H1 (cell line): ENCODE results near the gene PTPRH. TPM values are rescaled to one million over a fixed set of nuclear protein-coding genes. Genes with fewer than 3 reads are reported as not detected.
A peak's percentile ranks its signal among the peaks of the same experiment; 100 is the strongest.

Experiments used
- CHD1 ChIP-seq: IDR thresholded peaks from 2 replicates; pipeline ENCODE4 v1.6.1; 2012; ENCODE audit warnings: low read depth, low read length, improper control_type of control experiment
- CHD7 ChIP-seq: fragments of 300-600 bp; sonication (generic); IDR thresholded peaks from 2 replicates; pipeline ENCODE4 v1.7.1; 2012; ENCODE audit warnings: low read length, moderate library complexity, mild to moderate bottlenecking, inconsistent platforms; ENCODE audit not compliant: insufficient replicate concordance
- GABPA ChIP-seq: IDR thresholded peaks from 2 replicates; pipeline ENCODE4 v1.6.1; 2011; ENCODE audit warnings: mild to moderate bottlenecking, low read length, moderate library complexity, borderline replicate concordance; ENCODE audit not compliant: insufficient read depth
- KDM1A ChIP-seq: fragments of 200-600, 300-600 bp; sonication (generic); IDR thresholded peaks from 2 replicates; pipeline ENCODE4 v1.7.1; 2016; ENCODE audit warnings: mild to moderate bottlenecking, low read length, borderline replicate concordance
- POLR2A ChIP-seq, 2 experiments: IDR thresholded peaks; 1 replicate in 1 of 2; 2 replicates in 1 of 2; pipeline ENCODE4 v1.6.1; 2011; ENCODE audit warnings: low read depth in 2 of 2, low read length in 2 of 2, mild to moderate bottlenecking in 2 of 2; ENCODE audit errors: control extremely low read depth in 1 of 2
- SAP30 ChIP-seq: fragments of 300-600 bp; sonication (generic); IDR thresholded peaks from 2 replicates; pipeline ENCODE4 v1.7.1; 2012; ENCODE audit warnings: low read length, moderate library complexity, mild to moderate bottlenecking, inconsistent platforms; ENCODE audit not compliant: insufficient read depth, insufficient replicate concordance
- SP2 ChIP-seq: IDR thresholded peaks from 2 replicates; pipeline ENCODE4 v1.6.1; 2012; ENCODE audit warnings: mild to moderate bottlenecking, low read length, inconsistent platforms
- TAF1 ChIP-seq: IDR thresholded peaks from 2 replicates; pipeline ENCODE4 v1.6.1; 2011; ENCODE audit warnings: mild to moderate bottlenecking, low read depth, low read length
- YY1 ChIP-seq: IDR thresholded peaks from 2 replicates; pipeline ENCODE4 v1.6.1; 2011; ENCODE audit warnings: low read depth, mild to moderate bottlenecking, low read length
- polyA plus RNA-seq, 7 experiments: library from polyadenylated mRNA; depleted of rRNA in 3 of 7; stranded (reverse) in 5 of 7; unstranded in 2 of 7; fragments of >200 nt in 5 of 7; fragments of 200-250 nt in 2 of 7; gene quantifications; 1 replicate in 5 of 7; 2 replicates in 1 of 7; 4 replicates in 1 of 7; pipeline versions ENCODE4 v1.2.1 to v1.2.3, GENCODE V29; 2011 to 2013; ENCODE audit warnings: missing spikeins in 2 of 7, mixed read lengths in 2 of 7
- total RNA-seq: library from RNA; stranded (reverse); fragmentation: NEBNext Ultra II Directional; extraction: Animal tissue kit (Norgen Biotek cat#: 25700); gene quantifications from 2 replicates; pipeline ENCODE4 v1.2.1, GENCODE V29; 2021

Gene PTPRH
- total and polyA plus RNA-seq, 2 of the 8 experiments (the other 6 are each of a cell fraction or from before 2014, with no cell fraction given) = 0.30 to 0.39 TPM

DNA sequence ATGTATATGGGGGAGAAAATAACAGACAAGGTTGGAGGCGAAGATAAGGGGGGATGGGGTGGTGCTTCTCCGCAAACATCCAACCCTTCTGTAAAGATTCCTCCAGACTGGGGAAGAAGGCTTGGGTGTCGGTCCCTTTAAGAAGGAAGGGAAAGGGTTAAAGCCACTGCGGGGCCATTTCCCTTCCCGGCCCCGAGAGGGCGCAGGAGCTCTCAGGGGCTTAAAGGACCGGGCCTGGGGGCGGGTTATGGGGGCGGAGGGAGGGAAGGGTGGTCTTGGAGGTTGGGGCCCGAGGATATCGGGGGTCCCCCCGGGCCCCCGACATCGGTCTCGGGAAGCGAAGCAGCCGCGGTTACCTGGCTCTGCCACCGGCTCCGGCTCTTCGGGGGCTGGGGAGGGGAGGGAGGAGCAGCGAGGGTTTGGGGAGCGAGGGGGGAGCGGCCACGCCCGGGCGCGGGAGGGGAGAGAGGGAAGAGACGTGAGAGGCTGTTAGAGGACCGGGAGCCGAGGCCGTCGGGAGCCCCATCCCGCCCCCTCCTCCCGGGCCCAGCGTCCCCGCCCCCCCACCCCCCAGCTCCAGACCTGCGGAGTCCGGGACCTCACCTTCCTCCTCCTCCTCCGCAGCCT lies 63.1 kb downstream of the PTPRH start (continued):
- no peak for TF ChIP-seq CHD7
- peak; percentile 94 for TF ChIP-seq KDM1A
- no peak; a peak in 1 of 3 replicates for TF ChIP-seq POLR2A (IDR thresholded peaks at IDR 0.05; ENCODE audit: control extremely low read depth in 1 of 2, low read depth in 2 of 2, low read length in 2 of 2)
- TF ChIP-seq YY1 = 0 out of 2 replicates have a peak, but pooled peaks have one; percentile 35
- TF ChIP-seq GABPA = no peak
- TF ChIP-seq SAP30 = no peak
- no peak for TF ChIP-seq CHD1
- no peak for TF ChIP-seq TAF1
- TF ChIP-seq SP2 = no peak
- TF ChIP-seq, all 59 proteins: peak for 9
